ENCODE measurements around the gene PEPD. TPM values are rescaled to one million over a fixed set of nuclear protein-coding genes. Genes with fewer than 3 reads are reported as not detected.

The PEPD gene
- total RNA-seq, 2 donors from 2014 or later: 52.2 to 67.9 TPM

DNA sequence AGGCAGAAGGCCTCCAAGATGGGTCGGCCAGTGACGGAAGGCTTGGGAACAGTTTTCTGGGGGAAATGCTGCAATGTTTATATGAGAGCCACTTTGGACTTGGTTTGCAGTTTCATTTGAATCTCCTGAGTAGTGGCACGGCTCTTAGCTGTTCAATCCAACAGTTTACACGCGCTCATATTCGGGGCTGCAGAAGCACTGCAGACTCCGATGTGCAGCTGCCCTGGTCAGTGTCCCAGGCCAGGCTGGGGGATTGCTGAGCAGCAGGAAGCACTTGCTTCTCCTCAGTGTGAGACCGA, 116.4 kb downstream of the PEPD start:
- peaks cover 5% of the 10 kb centered on the region for H3K4me1 ChIP-seq (ENCODE audit: control insufficient read depth, insufficient read depth, low read length)
- no peak overlapping the region for H3K4me3 ChIP-seq (ENCODE audit: low read length)
- Mint-ChIP-seq H3K9me3 (no peaks in the 10 kb centered on the region), H3K36me3 (ENCODE audit: low read depth) (no peaks in the 10 kb centered on the region), H3K4me3 (no peak overlapping the region), H3K27ac (no peak overlapping the region), H3K4me1 (peaks cover 2% of the 10 kb centered on the region), H3K27me3 (ENCODE audit: insufficient read depth) (no peaks in the 10 kb centered on the region)
- H3K9me3 ChIP-seq (ENCODE audit: control insufficient read depth, low read length): no peaks in the 10 kb centered on the region
- no peak overlapping the region for H3K9ac ChIP-seq (ENCODE audit: extremely low read depth, low read length, poor library complexity, severe bottlenecking)
- 87 to 96% methylated on average over 4 to 8 of the region's 8 CpGs for WGBS, 2 experiments (ENCODE audit: insufficient coverage in 1 of 2, insufficient read length in 1 of 2)
- no peaks in the 10 kb centered on the region for H3K27me3 ChIP-seq (ENCODE audit: control insufficient read depth, insufficient read depth, low read length, poor library complexity, severe bottlenecking)
- TF ChIP-seq, protein P1, sequence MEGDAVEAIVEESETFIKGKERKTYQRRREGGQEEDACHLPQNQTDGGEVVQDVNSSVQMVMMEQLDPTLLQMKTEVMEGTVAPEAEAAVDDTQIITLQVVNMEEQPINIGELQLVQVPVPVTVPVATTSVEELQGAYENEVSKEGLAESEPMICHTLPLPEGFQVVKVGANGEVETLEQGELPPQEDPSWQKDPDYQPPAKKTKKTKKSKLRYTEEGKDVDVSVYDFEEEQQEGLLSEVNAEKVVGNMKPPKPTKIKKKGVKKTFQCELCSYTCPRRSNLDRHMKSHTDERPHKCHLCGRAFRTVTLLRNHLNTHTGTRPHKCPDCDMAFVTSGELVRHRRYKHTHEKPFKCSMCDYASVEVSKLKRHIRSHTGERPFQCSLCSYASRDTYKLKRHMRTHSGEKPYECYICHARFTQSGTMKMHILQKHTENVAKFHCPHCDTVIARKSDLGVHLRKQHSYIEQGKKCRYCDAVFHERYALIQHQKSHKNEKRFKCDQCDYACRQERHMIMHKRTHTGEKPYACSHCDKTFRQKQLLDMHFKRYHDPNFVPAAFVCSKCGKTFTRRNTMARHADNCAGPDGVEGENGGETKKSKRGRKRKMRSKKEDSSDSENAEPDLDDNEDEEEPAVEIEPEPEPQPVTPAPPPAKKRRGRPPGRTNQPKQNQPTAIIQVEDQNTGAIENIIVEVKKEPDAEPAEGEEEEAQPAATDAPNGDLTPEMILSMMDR (conservative IDR thresholded peaks at IDR 0.05): no peak
- H3K27ac ChIP-seq (ENCODE audit: low read depth, low read length): no peak overlapping the region
- DNase-seq: no peak
- H3K36me3 ChIP-seq (ENCODE audit: control insufficient read depth, insufficient read depth, low read length): no peaks in the 10 kb centered on the region

DNA sequence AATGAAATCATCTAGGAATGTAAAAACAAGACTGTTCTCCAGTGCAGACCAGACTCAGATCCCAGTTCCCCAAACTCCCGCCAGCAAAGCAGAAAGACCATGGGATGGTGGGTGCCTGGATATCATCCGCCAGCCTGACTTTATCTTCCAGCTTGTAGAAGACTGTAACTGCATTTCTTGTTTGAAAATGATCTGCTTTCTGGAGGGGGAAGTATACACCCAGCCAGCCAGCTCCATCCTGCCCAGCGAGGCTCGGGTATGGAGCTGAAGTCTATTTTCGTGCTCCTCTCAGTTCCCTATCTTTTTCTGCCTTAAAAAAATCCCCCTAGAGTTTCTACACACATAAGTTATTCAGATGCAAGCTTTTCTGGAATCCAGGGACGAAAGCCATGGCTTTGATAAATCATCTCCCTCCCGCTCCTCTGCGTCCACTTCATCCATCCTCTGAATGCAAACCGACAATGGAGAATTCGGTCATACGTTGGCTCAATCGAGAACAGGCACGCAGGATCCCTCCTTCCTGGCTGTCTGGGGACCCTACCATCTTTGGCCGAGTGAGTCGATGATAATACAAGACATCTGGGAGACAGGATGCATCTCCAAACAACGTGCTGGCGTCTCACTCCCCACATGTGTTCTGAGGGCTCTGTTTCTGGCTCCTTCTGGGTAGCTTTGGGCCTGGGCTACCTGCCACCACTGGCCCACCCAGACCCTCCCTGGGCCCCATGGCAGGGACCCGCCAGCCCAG, 116.9 kb downstream of the PEPD start:
- no peaks in the 10 kb centered on the region for H3K36me3 Mint-ChIP-seq (ENCODE audit: low read depth)
- H3K9me3 ChIP-seq (ENCODE audit: control insufficient read depth, low read length): no peaks in the 10 kb centered on the region
- no peaks in the 10 kb centered on the region for H3K9me3 Mint-ChIP-seq
- peaks cover 2% of the 10 kb centered on the region for H3K4me1 Mint-ChIP-seq
- no peak overlapping the region for H3K27ac ChIP-seq (ENCODE audit: low read depth, low read length)
- no peaks in the 10 kb centered on the region for H3K27me3 ChIP-seq (ENCODE audit: control insufficient read depth, insufficient read depth, low read length, poor library complexity, severe bottlenecking)
- H3K4me1 ChIP-seq (ENCODE audit: control insufficient read depth, insufficient read depth, low read length): peaks cover 5% of the 10 kb centered on the region
- TF ChIP-seq, protein P1 (conservative IDR thresholded peaks at IDR 0.05): no peak
- H3K4me3 Mint-ChIP-seq: no peak overlapping the region
- 94% methylated on average over 16 to 18 of the region's 18 CpGs for WGBS, 2 experiments (ENCODE audit: insufficient coverage in 1 of 2, insufficient read length in 1 of 2)
- DNase-seq: no peak
- H3K4me3 ChIP-seq (ENCODE audit: low read length): no peak overlapping the region
- no peaks in the 10 kb centered on the region for H3K36me3 ChIP-seq (ENCODE audit: control insufficient read depth, insufficient read depth, low read length)
- no peak overlapping the region for H3K9ac ChIP-seq (ENCODE audit: extremely low read depth, low read length, poor library complexity, severe bottlenecking)
- H3K27me3 Mint-ChIP-seq (ENCODE audit: insufficient read depth): no peaks in the 10 kb centered on the region
- peak overlapping the region; percentile 37 for H3K27ac Mint-ChIP-seq

DNA sequence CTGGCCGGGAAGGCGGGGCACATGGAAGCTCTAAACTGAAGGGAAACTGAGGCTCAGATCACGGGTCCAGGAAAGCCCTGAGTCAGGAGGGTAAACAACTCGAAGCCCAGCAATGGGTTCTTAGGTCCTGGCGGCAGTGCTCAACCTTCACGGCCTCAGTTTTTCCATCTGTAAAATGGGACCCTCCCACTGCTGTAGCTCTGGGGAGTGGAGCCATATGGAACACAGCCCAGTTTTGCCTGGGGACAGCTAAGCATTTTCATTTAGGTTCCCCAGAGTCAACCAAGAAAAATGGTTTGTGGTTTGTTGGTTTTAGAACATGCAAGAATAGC, 117.7 kb downstream of the PEPD start:
- H3K27ac Mint-ChIP-seq: no peak overlapping the region
- no peaks in the 10 kb centered on the region for H3K9me3 ChIP-seq (ENCODE audit: control insufficient read depth, low read length)
- peaks cover 5% of the 10 kb centered on the region for H3K4me1 ChIP-seq (ENCODE audit: control insufficient read depth, insufficient read depth, low read length)
- no peaks in the 10 kb centered on the region for H3K36me3 Mint-ChIP-seq (ENCODE audit: low read depth)
- no peaks in the 10 kb centered on the region for H3K27me3 ChIP-seq (ENCODE audit: control insufficient read depth, insufficient read depth, low read length, poor library complexity, severe bottlenecking)
- no peak overlapping the region for H3K27ac ChIP-seq (ENCODE audit: low read depth, low read length)
- no peak overlapping the region for H3K9ac ChIP-seq (ENCODE audit: extremely low read depth, low read length, poor library complexity, severe bottlenecking)
- no peaks in the 10 kb centered on the region for H3K9me3 Mint-ChIP-seq
- H3K4me3 ChIP-seq (ENCODE audit: low read length): no peak overlapping the region
- TF ChIP-seq, protein P1 (conservative IDR thresholded peaks at IDR 0.05): no peak
- H3K36me3 ChIP-seq (ENCODE audit: control insufficient read depth, insufficient read depth, low read length): no peaks in the 10 kb centered on the region
- H3K4me3 Mint-ChIP-seq: no peak overlapping the region
- WGBS, 2 experiments (ENCODE audit: insufficient coverage in 1 of 2, insufficient read length in 1 of 2): 80 to 85% methylated on average over 4 to 6 of the region's 6 CpGs
- peaks cover 2% of the 10 kb centered on the region for H3K4me1 Mint-ChIP-seq
- no peak for DNase-seq
- no peaks in the 10 kb centered on the region for H3K27me3 Mint-ChIP-seq (ENCODE audit: insufficient read depth)

Measured in endodermal cell (in vitro differentiated cells).